Measurements from ENCODE around the gene ZNF628.

GRCh38 chr19:55451965-55452748 lies 24.3 kb upstream of the ZNF628 start:
- TF ChIP-seq CTCF (IDR thresholded peaks at IDR 0.05; ENCODE audit: low read length) (no peak), EZH2 (IDR thresholded peaks at IDR 0.05; ENCODE audit: borderline replicate concordance, low read length) (no peak)
